Urothelium cell line (cell line): ENCODE data around the gene SIT1.
"Not testable (repeated sequence)": the region's sequence is repeated elsewhere in the genome, so short reads cannot be mapped to it uniquely, and the experiment has no call there.

ENCODE experiments used
- DNase-seq: peaks from one replicate; pipeline ENCODE4 v3.0.0; 2011; ENCODE audit warnings: low spot score, mixed read lengths
- FAIRE-seq: peaks from 2 replicates; lab custom pipeline; 2011; peaks lifted over from hg19 to GRCh38; lab: Jason Lieb, UNC

SIT1 gene

GRCh38 chr9:35661756-35662350 lies 11.1 kb upstream of the SIT1 start:
- no peak for FAIRE-seq
- DNase-seq: no peak

DNA sequence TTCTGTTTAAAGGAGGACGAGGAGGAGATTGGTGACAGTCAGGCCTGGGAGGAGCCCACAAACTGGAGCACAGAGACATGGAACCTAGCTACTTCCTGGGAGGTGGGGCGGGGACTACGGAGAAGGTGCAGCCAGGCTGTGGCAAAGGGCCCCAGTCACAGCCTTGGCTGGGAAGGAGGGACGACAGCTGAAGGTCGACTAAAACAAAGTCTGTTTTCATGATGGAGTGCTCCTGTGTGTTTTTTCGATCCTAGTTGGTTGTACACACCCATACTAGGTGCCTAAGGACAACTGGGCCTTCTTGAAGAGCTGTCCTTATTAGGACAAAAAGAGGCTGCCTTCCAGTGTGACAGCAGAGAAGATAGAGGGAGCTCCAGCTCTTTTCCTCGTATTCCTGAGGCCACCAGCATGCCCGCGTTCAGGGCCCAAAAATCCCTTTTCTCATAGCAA lies 10.3 kb upstream of the SIT1 start:
- DNase-seq: no peak
- no peak for FAIRE-seq

GRCh38 chr9:35659340-35659739 lies 8.6 kb upstream of the SIT1 start:
- DNase-seq (no peak), FAIRE-seq (no peak)

- FAIRE-seq: no peak
- no peak for DNase-seq
These were observed 8.2 kb upstream of the SIT1 start for GRCh38 chr9:35658968-35659220.

- peak; percentile 97 for DNase-seq
- FAIRE-seq: peak; percentile 75
These were observed 7.6 kb upstream of the SIT1 start, which contains the start of gene CCDC107 for GRCh38 chr9:35658137-35658967. Gene CCDC107, plus strand, starts transcription at chr9:35658292. Its CDS starts 88 bp downstream, at chr9:35658380.

DNA sequence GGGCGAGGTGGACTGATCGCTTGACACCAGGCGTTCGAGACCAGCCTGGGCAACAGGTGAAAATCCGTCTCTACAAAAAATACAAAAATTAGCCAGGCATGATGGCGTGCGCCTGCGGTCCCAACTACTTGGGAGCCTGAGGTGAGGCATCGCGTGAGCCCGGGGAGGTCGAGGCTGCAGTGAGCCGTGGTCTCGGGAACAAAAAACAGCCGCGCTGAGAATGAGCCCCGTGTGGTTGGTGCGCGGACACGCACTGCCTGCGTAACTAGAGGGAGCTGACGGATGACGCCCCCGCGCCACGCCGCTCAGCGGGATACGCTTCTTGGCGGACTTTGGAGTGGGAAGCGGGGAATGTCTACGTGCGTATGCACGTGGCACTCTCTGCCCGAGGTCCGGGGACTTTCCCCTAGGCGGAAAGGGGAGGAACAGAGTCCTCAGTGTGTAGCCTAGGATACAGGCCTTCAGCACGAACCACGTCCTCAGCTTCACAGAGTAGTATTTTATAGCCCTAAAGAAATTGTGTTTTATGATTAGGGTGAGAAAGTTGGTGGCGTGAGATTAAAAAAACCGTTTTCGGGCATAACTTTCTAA lies 6.9 kb upstream of the SIT1 start, which contains the start of gene RMRP:
Gene RMRP, minus strand, starts transcription at position 474 of the 591 bp plus-strand sequence.
- FAIRE-seq (peak; percentile 9), DNase-seq (peak; percentile 95)

- no peak for DNase-seq
- no peak for FAIRE-seq
These were observed 6.3 kb upstream of the SIT1 start for GRCh38 chr9:35656831-35657545.

- DNase-seq: no peak
- no peak for FAIRE-seq
These were observed 5.6 kb upstream of the SIT1 start for GRCh38 chr9:35656348-35656747.

DNA sequence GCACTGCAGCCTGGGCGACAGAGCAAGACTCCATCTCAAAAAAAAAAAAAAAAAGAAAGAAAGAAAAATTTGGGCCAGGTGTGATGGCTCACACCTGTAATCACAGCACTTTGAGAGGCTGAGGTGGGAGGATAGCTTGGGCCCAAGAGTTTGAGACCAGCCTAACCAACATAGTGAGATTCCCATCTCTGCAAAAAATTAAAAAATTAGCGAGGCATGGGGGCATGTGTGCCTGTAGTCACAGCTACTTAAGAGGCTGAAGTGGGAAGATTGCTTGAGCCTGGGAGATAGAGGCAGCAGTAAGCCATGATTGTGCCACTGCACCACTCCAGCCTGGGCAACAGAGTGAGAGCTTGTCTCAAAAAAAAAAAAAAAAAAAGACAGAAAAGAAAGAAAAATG lies 2.9 kb upstream of the SIT1 start:
- DNase-seq: no peak
- no peak for FAIRE-seq

- DNase-seq (no peak), FAIRE-seq (no peak)
These were observed 2.1 kb upstream of the SIT1 start for GRCh38 chr9:35652829-35653209.

- no peak for FAIRE-seq
These were observed 1.5 kb upstream of the SIT1 start for GRCh38 chr9:35651956-35652828.

DNA sequence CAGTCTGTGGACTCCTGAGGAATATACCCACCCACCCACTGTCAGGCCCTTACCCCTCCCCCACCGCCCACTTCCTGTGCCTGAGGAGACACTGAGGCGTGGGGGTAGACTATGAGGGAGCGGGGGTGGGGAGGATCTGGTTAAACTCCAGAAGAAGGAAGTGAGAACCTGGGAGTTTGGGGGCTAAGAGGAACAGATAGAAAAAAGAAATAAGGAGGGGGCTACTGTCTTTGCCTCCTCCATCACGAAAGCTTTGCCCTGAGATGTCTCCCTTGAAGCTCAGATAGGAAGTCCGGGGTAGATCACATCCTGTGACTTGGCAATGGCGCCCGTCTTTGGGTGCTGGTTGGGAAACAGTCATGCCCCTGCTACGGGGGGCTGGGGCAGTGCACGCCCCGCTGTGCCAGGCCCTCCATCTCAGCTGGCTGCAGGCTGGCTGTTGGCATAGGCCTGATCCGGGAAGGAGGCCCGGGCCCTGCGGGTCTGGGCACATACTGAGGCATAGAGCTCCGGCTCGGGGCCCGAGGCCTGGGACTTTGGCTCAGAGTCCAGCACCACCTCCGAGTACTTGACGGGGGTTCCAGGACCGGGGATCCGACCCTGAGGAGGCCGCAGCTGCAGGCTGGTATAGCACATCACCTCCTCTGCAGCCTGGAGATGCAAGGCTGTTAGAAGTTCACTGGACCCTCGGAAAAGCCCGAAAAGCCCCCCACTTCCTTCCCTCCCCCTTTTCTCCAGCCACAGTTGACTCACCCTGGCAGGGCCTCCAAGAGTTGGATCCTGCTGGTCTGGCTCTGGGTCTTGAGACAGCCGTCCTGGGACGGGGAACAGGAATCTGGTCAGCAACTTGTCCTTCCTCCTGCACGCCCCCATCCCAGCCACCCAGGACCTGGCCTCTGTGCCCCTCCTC lies 1.0 kb downstream of the SIT1 start:
- FAIRE-seq (no peak), DNase-seq (no peak)

More at GRCh38 chr9:35651956-35652828, 1.5 kb upstream of the SIT1 start:
- DNase-seq: no peak

- DNase-seq (peak; percentile 97), FAIRE-seq (peak; percentile 76)
These were observed 4.0 kb downstream of the SIT1 start for GRCh38 chr9:35646533-35647265.

DNA sequence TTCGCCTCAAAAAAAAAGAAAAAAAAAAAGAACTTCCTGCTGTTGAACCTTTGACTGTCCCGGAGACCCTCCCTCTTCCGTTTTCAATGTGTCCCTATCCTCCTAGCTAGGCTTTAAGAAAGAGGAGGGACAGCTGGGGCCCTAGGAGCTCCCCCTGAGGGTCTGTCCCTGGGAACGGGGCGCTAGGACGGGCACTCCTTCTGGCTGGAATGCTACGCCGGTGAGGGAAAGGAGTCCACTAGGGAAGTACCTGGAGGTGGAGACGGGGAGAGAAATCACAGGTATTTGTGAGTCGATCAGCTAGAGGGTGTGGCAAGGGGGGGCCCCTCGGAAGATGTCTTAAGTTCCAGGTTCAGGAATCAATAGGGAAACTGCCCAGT lies 4.6 kb downstream of the SIT1 start:
- FAIRE-seq: no peak
- DNase-seq: peak; percentile 67

DNA sequence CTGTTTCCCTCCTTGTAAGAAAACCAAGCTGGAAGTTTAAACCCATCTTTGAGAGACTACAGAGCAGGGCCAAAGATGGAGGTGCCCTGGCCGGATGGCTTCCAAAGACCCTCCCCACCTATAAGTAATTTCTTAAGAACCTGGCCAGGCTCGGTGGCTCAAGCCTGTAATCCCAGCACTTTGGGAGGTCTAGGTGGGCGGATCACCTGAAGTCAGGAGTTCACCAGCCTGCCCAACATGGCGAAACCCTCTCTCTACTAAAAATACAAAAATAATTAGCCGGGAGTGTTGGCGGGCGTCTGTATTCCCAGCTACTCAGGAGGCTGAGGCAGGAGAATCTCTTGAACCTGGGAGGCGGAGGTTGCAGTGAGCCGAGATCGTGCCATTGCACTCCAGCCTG lies 5.0 kb downstream of the SIT1 start:
- not testable (repeated sequence) for FAIRE-seq, DNase-seq

GRCh38 chr9:35643046-35643445 lies 7.7 kb downstream of the SIT1 start:
- FAIRE-seq: no peak
- DNase-seq: no peak

DNA sequence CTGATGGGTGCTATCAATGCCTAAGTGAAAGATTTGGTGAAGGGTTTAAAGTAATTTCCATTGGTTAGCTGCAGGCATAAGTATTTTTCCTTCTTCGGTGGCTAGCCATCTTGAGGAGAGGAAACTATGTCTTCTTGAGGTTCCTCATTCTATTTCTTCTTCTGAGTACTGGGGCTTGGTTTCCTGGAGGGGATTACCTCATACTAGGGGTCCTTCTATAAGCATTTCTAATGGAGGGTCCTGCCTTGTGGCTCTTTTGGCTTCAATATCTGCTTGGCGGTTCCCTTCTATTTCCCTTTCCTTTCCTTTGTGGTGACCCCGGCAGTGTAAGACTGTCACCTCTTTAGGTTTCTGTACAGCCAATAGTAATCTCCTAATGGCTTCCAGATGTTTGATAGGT lies 9.3 kb downstream of the SIT1 start:
- DNase-seq, FAIRE-seq: not testable (repeated sequence)

- DNase-seq, FAIRE-seq: not testable (repeated sequence)
These were observed 10.3 kb downstream of the SIT1 start for GRCh38 chr9:35640431-35640830.

- FAIRE-seq (no peak), DNase-seq (no peak)
These were observed 11.1 kb downstream of the SIT1 start for GRCh38 chr9:35639631-35640030.
